Vagina (tissue), 2 donors: ENCODE measurements around the gene LITAFD.

ENCODE experiments used
- POLR2A ChIP-seq, 2 donors: fragments of 450-650 bp; IDR thresholded peaks; one replicate each; pipeline ENCODE4 v1.6.1; 2017; ENCODE audit warnings: antibody characterized with exemption in 2 of 2, mild to moderate bottlenecking in 2 of 2, moderate library complexity in 2 of 2
- POLR2AphosphoS5 ChIP-seq, 2 donors: sonication (generic); formaldehyde crosslinking; IDR thresholded peaks; one replicate each; pipeline ENCODE4 v1.9.0; 2017; ENCODE audit warnings: antibody characterized with exemption in 2 of 2, mild to moderate bottlenecking in 2 of 2, low read depth in 1 of 2; ENCODE audit not compliant: insufficient read depth in 1 of 2
- TF ChIP-seq, protein P1 (sequence below), 3 experiments: fragments of 450-650 bp in 2 of 3; fragments of 200-600 bp in 1 of 3; sonication (generic) in 1 of 3; IDR thresholded peaks; one replicate each; pipeline ENCODE4 v1.5.1; 2017 to 2019; ENCODE audit warnings: antibody characterized with exemption in 3 of 3, mild to moderate bottlenecking in 2 of 3, moderate library complexity in 2 of 3

DNA sequence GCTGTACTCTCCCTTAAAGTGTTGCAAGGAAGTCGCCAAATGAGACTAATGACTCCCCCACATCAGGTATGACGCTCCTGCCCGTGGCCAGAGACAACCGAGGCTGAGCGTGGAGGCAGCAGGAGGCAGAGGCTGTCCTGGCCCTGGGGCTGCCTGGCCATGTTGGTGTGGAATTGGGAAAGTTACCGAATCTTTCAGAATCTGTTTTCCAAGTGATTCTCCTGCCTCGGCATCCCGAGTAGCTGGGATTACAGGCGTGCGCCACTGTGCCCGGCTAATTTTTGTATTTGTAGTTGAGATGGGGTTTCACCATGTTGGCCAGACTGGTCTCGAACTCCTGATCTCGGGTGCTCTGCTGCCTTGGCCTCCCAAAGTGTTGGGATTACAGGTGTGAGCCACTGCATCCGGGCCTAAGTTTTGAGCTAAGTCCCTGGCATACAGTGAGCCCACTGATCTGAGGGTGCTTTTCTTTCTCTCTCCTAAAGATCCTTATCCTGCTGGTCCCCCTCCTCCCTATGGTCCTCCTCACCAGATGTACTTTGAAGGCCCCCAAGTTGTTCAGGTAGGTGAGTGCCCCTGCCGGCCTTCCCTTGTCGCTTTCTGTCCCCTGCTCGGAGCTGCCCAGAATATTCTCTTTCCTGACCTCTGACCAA is 700 bp downstream of the LITAFD start:
- TF ChIP-seq POLR2A (IDR thresholded peaks at IDR 0.05) (no peak), POLR2AphosphoS5 (IDR thresholded peaks at IDR 0.05; ENCODE audit: insufficient read depth in 1 of 2, low read depth in 1 of 2) (no peak)
- TF ChIP-seq, protein P1, sequence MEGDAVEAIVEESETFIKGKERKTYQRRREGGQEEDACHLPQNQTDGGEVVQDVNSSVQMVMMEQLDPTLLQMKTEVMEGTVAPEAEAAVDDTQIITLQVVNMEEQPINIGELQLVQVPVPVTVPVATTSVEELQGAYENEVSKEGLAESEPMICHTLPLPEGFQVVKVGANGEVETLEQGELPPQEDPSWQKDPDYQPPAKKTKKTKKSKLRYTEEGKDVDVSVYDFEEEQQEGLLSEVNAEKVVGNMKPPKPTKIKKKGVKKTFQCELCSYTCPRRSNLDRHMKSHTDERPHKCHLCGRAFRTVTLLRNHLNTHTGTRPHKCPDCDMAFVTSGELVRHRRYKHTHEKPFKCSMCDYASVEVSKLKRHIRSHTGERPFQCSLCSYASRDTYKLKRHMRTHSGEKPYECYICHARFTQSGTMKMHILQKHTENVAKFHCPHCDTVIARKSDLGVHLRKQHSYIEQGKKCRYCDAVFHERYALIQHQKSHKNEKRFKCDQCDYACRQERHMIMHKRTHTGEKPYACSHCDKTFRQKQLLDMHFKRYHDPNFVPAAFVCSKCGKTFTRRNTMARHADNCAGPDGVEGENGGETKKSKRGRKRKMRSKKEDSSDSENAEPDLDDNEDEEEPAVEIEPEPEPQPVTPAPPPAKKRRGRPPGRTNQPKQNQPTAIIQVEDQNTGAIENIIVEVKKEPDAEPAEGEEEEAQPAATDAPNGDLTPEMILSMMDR (IDR thresholded peaks at IDR 0.05) = no peak
